ENCODE results near the gene PRADC1.

PRADC1 gene

DNA sequence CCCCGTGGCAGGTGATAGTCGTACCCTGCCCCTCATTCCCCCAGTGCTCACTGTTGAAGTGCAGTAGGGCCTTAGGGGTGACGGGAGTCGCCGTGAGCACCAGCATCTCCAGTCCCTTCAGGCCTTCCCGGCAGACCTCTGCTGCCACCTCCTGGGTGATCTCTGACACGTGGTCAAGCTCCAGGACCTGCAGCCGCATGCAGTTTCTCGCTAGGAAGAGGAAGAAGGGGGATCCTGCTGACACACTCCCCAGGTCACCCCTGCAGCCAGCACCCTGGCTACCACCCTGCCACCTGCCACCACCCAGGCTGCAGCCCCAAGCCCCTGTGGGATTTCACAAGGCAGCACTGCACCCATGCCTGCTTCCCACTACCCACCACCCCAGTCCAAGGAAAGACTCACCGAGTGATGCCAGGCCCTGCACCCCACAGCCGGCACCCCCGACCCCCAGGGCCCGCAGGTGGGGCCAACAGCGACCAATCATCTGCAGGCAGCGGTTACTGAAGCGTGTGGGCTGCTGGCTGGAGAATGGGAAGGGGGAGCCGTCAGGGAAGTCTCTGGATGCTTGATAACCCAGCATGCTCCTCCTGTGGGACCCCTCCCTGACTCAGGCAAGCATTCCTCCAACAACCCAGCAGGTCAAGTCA lies 27.4 kb upstream of the PRADC1 start:
- DNase-seq, result peak; percentile 53

DNA sequence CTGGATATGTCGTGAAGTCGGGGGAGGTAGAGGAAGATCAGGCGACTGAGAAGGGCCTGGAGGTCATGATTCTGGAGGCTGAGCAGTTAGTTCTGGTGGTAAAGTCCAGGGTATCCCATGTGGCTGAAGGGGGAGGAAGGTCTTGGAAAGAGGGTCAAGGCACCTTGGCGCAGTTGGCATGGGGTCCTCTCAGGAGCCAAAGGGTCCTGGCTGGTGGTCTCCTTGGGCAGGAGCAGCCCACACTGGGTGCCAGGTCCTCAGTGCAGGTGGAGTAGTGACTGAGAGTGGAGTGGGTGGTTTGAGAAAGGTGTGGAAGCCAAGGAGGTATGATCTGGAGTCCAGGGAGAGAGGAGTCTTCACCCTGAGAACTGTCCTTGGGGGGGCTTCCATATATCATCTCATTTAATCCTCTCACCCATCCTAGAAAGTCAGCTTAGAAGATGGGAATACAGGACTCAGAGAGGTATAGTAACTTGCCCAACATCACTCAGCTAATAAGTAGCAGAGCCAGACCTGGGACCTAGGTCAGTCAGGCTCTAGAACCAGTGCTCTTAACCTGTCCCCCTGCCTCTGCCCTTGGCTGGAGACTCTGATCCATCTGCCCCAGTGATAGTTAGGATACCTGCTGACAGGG lies 26.8 kb upstream of the PRADC1 start:
- in situ Hi-C loops (cut with HindIII; ENCODE audit: low pct_ligation_motif_present, low pct_unique_long_range_greater_than_20kb, low sequenced_read_pairs), result no loop called here
- no peak for DNase-seq

More for the DNA sequence above, 27.4 kb upstream of the PRADC1 start:
- in situ Hi-C loops (cut with HindIII; ENCODE audit: low pct_ligation_motif_present, low pct_unique_long_range_greater_than_20kb, low sequenced_read_pairs), result no loop called here

GRCh38 chr2:73259276-73259675 lies 26.2 kb upstream of the PRADC1 start:
- in situ Hi-C loops (cut with HindIII; ENCODE audit: low pct_ligation_motif_present, low pct_unique_long_range_greater_than_20kb, low sequenced_read_pairs), result no loop called here

GRCh38 chr2:73258913-73259215 lies 25.8 kb upstream of the PRADC1 start:
- no peak for DNase-seq

More at GRCh38 chr2:73259276-73259675, 26.2 kb upstream of the PRADC1 start:
- no peak for DNase-seq

GRCh38 chr2:73258186-73258912 lies 25.3 kb upstream of the PRADC1 start:
- in situ Hi-C loops (cut with HindIII; ENCODE audit: low pct_ligation_motif_present, low pct_unique_long_range_greater_than_20kb, low sequenced_read_pairs), result no loop called here
- DNase-seq, result no peak

More at GRCh38 chr2:73258913-73259215, 25.8 kb upstream of the PRADC1 start:
- in situ Hi-C loops (cut with HindIII; ENCODE audit: low pct_ligation_motif_present, low pct_unique_long_range_greater_than_20kb, low sequenced_read_pairs), result no loop called here

DNA sequence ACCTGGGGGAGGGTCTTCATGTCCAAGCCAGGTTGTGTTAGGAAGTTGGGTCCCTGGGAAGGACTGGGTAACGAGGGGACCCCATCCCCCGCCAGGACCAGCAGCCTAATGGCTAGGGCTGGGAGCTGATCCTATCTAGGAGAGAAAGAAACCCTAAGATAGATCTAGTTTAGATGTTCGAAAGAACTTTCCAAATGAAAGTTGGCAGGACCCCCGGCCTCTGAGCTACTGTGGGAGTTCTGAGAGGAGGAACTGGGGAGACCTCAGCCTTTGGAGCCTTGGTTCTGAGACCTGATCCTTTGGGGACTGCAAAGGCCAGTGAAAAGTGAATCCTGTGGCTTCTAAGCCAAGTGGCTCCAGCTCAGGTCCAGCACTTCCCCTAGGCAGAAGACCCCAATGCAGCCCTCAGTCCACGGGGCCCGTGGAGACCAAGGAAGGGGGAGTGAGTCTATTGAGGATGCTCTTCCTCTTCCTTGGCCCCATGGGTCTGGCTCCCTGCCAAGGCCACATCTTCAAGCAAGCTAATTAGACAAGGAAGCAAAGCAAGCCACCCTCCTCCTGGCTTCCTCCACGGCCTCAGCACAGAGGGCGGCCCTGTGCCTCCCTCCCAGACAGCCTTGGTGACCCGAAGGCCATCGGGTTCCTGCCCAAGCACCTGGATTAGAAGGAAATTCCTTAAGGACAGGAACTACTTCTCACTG lies 24.5 kb upstream of the PRADC1 start:
- DNase-seq, result no peak
- in situ Hi-C loops (cut with HindIII; ENCODE audit: low pct_ligation_motif_present, low pct_unique_long_range_greater_than_20kb, low sequenced_read_pairs), result no loop called here

GRCh38 chr2:73257021-73257420 lies 24.0 kb upstream of the PRADC1 start:
- in situ Hi-C loops (cut with HindIII; ENCODE audit: low pct_ligation_motif_present, low pct_unique_long_range_greater_than_20kb, low sequenced_read_pairs), result no loop called here

DNA sequence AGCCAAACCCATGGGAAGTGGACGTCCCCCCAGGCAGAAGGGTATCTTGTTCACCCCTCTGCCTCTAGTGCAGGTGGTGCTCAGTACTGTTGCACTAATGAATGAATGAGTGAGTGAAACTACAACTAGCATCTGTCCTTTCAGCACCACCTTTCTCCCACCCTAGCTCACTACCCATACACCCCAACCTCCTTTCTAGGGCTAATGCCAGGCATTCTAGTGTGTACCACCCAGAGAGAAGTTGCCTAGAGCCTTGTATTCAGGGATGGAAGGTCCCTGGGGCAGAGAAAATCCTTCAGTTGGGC lies 23.5 kb upstream of the PRADC1 start:
- no peak for DNase-seq
- in situ Hi-C loops (cut with HindIII; ENCODE audit: low pct_ligation_motif_present, low pct_unique_long_range_greater_than_20kb, low sequenced_read_pairs), result no loop called here

More at GRCh38 chr2:73257021-73257420, 24.0 kb upstream of the PRADC1 start:
- DNase-seq, result no peak

- in situ Hi-C loops (cut with HindIII; ENCODE audit: low pct_ligation_motif_present, low pct_unique_long_range_greater_than_20kb, low sequenced_read_pairs), result no loop called here
- no peak for DNase-seq
Measured at GRCh38 chr2:73255907-73256617, 23.0 kb upstream of the PRADC1 start.

- in situ Hi-C loops (cut with HindIII; ENCODE audit: low pct_ligation_motif_present, low pct_unique_long_range_greater_than_20kb, low sequenced_read_pairs), result no loop called here
- no peak for DNase-seq
Measured at GRCh38 chr2:73255007-73255644, 22.1 kb upstream of the PRADC1 start.

- in situ Hi-C loops (cut with HindIII; ENCODE audit: low pct_ligation_motif_present, low pct_unique_long_range_greater_than_20kb, low sequenced_read_pairs), result no loop called here
- DNase-seq, result no peak
Measured at GRCh38 chr2:73254343-73255006, 21.4 kb upstream of the PRADC1 start.

- in situ Hi-C loops (cut with HindIII; ENCODE audit: low pct_ligation_motif_present, low pct_unique_long_range_greater_than_20kb, low sequenced_read_pairs), result no loop called here
- no peak for DNase-seq
Measured at GRCh38 chr2:73253901-73254300, 20.9 kb upstream of the PRADC1 start.

DNA sequence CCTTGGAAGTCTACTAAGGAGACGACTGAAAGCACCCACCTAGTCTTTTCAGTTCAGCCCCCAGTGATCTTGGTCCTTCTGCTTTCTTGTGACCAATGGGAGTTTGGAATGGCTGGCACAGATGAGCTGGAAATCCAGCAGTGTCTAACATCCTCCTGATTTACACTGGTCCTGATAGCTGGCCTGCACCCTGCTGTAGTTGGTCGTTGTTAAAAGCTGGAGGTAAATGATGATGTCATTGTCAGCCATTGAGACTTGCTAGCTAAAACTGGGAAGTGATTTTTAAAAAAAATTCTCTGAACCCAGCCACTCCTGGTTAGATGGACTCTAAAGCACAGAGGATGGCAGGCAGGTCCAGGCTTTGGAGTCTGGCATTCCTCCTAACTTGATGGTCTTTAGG lies 20.4 kb upstream of the PRADC1 start:
- in situ Hi-C loops (cut with HindIII; ENCODE audit: low pct_ligation_motif_present, low pct_unique_long_range_greater_than_20kb, low sequenced_read_pairs), result no loop called here
- no peak for DNase-seq

- in situ Hi-C loops (cut with HindIII; ENCODE audit: low pct_ligation_motif_present, low pct_unique_long_range_greater_than_20kb, low sequenced_read_pairs), result no loop called here
- no peak for DNase-seq
Measured at GRCh38 chr2:73252238-73253027, 19.4 kb upstream of the PRADC1 start.

GRCh38 chr2:73250872-73251846 lies 18.1 kb upstream of the PRADC1 start:
- in situ Hi-C loops (cut with HindIII; ENCODE audit: low pct_ligation_motif_present, low pct_unique_long_range_greater_than_20kb, low sequenced_read_pairs), result no loop called here
- no peak for DNase-seq

GRCh38 chr2:73249636-73250035 lies 16.6 kb upstream of the PRADC1 start:
- in situ Hi-C loops (cut with HindIII; ENCODE audit: low pct_ligation_motif_present, low pct_unique_long_range_greater_than_20kb, low sequenced_read_pairs), result no loop called here
- no peak for DNase-seq
